ENCODE data around the gene KIF26B.
A peak's percentile ranks its signal among the peaks of the same experiment; 100 is the strongest.
"Not testable (repeated sequence)": the region's sequence is repeated elsewhere in the genome, so short reads cannot be mapped to it uniquely, and the experiment has no call there.

The KIF26B gene

DNA sequence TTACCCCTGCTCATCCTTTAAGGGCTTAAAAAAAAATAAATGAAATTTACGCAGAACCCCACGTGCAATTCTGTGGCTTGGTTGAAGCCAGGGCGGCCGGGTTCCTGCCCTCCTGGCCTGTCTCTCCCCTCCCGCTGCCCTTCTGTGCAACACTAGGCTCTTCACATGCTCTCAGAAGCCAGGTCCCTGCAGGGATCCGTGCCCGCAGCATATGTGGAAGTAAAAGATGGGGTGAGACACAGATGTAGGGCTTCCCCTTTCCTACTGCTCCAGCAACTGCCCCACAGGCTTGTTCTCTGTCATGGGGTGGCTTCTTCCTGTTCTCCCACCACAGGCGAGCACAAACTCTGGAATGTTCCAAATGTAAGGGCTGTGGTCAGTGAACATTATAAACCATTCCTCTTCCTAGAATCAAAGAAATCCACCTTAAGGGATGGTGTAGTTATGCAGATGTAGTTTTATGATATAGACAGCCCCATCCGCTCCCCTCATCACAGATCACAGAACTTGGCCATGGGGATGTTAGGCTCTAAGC is 535.4 kb downstream of the KIF26B start:
- no peak for DNase-seq

DNA sequence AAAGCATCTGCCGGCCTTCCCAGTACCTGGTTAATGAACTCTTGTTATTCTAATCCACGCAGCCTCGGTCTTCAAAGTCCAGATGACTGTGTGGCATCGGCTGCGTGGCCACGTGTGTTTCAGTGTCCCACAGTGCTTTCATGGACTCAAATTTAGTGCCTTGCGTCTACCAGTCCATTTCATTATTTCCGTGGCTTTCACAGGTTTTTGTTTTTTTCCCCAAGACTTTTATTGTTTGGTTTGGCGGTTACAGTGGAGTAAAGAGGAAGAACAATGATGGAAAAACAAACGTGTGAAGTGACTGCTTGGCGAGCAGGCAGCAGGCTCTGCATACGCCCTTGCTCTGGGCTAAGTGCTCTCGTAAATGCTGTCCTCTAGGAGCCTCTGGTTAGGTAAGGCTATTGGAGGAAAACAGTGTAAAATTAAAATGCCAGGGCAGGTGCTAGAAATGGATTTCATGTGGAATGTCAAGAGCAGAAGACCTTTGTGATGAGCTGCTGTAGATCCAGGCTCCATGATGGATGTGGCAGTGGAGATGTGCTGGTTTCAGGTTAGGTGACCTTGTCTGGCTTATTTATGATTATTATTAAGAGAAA is 536.3 kb downstream of the KIF26B start:
- DNase-seq, result no peak

DNA sequence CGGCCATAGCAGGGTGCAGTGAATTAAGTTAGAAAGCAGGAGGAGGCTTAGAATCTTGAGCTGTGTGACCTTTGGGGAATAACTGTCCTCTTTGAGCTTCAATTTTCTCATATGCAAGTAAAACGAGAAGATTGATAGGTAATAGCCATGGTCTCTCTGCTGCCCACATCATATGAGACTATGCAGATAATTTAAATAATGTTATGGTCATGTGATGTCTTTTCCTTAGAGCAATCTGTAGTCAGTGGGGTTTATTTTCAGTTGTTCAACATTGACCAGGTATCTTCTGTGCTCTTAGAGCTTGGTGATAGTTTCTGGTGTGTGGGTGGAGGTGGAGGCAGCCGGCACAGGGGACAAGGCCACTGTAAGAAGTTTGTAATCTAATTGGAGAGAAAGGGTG is 537.1 kb downstream of the KIF26B start:
- no peak for DNase-seq

DNA sequence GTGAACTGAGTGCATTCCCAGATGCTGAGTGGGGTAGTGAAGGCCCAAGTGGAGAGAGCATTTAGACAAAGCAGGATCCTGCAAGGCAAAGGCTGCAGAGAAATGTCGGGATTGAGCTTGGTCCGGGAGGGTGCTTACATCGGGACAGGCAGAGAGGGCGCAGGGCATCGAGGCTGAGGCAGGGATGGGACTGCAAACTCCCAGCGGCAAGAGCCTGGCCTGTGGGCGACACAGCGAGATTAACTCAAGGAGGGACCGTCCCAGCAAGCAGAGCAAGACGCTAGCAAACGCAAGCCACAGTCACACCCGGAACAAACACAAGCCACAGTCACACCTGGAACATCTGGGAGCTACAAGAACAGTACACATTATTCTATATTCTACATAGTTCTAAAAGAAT is 537.5 kb downstream of the KIF26B start:
- DNase-seq, result no peak

DNA sequence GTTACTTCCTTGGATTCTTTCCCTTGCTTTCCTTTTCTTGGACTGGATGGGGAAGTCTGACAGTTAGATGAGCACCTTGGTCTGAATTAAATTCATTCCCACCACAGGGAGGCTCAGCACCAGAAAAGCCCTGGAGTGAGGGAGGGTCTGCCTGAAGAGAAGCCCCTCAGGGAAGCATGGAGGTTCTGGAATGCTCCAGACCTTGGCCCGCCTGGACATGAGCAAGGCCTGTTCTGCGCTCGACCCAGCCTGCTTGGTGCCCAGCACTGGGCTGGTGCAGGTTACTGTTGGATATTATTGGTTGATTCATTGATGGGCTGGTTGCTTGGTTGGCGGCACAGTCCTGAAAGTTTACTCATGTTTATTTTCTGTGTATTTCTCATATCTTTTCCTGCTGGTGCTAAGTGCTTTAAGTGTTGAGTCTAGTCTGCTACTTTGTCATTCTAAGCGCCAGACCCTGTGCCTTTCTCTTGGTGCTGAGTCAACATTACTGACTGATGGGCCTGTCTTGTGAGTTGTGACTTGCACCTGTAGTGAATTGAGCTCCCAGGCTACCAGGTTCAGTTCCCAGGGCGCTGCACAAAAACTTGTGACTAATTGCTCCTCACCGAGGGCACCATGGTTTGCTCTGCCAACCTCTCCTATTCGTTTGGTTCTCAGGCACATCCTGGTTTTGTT is 538.5 kb downstream of the KIF26B start:
- DNase-seq, result no peak

DNA sequence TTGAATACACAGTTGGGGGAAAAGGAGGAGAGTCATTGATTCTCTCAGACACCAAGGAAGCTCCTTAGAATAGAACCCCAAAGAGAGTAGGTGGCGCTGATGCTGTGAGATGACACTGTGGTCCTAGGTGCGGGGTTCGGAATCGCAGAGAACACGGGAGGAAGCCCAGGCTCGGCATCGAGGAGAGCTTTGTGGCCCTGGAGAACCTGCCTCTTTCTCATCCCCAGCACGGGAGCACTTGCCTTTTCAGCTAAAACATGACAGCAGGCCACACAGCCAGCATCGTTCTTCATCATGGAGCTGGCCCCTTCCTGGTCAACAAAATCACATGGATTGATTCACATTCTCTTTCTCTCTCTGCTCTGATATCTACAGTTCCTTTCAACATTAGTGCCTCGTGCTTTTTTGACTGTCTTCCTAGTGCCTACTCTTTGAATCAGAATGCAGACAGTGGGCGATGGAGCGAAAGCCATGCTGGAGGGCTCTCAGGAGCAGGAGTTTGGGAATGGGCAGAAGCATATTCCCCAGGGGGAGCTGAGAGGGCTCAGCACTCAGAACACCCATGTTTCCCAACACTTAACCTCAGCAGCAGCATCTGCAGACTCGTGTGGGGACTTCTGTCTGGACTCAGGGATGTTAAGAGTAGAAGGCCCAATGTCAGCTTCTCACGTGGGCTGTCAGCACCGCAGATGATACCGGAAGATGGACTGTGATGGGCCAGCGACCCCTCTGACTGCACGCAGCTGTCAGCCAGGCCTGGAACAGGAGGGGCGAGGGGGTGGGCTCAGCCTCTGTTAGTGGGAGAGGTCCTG is 539.4 kb downstream of the KIF26B start:
- DNase-seq, result no peak

DNA sequence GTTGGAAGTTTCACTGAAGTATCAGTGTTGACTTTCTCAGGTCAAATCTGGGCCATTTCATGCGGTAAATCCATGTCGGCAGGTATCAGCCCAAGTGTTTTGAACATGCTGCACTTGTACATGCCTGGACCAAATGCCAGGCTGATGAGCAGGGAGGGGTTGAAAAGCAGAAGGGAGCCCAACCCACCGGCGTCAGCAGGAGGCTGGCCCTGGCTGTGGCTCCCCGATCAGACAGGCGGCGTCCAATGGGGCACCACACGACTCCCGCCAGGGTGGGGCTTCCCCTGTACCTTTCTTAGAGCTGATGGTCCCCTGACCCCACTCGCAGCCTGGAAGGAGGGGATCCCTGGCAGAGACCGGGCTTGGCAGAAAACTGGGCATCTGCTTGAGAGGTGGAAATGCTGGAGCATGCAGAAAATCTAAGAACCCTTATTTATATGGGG is 540.0 kb downstream of the KIF26B start:
- DNase-seq, result no peak

DNA sequence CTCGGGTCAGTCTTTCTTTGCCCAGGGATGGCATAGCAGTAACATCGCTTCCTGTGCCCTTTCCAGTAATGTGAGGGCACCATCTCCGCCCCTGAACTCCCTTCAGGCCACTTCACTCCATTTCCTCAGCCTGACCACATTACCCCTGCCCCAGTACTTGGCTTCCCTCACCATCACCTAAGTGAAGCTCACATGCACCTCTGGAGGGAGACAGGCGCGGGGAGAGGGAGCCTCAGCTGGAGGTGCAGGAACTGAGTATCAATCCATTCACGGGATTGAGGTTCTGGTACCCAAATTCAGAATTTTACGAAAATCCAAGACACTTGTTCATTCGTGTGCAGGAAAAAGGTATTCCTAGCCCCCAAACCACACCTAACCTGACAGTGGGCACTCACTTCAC is 540.4 kb downstream of the KIF26B start:
- no peak for DNase-seq

- DNase-seq, result not testable (repeated sequence)
These were observed 540.9 kb downstream of the KIF26B start for GRCh38 chr1:245695701-245696100.

- no peak for DNase-seq
These were observed 543.3 kb downstream of the KIF26B start for GRCh38 chr1:245698116-245698515.

DNA sequence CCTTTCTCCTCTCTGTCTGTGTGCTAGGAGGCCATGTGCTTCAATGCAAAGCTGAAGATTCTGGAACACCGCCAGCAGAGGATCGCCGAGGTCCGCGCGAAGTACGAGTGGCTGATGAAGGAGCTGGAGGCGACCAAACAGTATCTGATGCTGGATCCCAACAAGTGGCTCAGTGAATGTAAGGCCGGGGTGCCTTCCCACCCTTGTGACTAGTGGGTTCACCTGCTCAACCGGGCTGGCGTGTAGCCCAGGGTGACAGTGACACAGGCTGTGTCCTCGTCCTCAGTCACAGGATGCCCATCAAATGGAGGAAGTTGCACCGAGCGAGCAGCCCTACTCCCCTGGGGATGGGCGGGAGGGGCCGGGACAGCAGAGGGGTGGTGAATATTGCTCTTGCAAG is 544.1 kb downstream of the KIF26B start:
- DNase-seq, result no peak

DNA sequence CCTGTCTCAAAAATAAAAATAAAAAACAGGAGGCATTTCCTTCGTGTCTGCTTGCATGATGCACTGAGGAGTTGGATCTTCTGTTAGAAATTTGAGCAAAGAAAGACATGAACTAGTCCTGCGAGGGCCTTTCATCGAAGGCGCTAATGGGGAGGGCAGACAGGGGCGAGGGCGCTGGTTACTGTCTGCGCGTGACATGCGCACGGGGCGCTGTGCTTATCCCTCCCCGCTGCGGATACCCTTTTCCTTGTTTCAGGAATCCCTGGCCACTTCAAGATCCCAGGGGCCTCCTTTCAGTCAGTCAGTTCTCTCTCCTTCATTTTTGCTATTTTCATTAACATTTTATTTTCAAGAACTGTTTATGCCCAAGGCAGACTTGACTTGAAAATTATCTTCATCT is 545.8 kb downstream of the KIF26B start:
- no peak for DNase-seq

DNA sequence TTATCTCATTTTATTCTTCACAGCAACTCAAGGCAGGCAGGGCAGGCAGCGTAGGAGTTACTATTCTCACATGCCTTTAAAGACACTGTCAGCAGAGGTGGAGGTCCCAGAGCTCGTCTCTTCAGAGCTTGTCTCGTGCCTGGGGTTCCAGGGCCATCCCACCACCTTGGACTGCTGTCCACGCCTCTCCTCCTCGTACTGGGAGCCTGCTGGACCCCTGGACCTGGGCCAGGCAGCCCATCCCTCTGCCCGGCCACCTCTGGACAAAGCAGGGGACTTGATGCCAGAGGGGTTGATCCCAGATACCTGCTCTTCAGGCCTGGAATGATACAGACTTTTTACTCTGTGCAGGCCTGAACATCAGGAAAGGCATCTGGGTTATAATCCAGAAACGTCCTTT is 546.8 kb downstream of the KIF26B start:
- DNase-seq, result no peak

GRCh38 chr1:245702346-245702745 is 547.6 kb downstream of the KIF26B start:
- no peak for DNase-seq

GRCh38 chr1:245704341-245704740 is 549.6 kb downstream of the KIF26B start:
- DNase-seq, result no peak

- peak; percentile 12 for DNase-seq
These were observed 550.0 kb downstream of the KIF26B start for GRCh38 chr1:245704765-245705164.

DNA sequence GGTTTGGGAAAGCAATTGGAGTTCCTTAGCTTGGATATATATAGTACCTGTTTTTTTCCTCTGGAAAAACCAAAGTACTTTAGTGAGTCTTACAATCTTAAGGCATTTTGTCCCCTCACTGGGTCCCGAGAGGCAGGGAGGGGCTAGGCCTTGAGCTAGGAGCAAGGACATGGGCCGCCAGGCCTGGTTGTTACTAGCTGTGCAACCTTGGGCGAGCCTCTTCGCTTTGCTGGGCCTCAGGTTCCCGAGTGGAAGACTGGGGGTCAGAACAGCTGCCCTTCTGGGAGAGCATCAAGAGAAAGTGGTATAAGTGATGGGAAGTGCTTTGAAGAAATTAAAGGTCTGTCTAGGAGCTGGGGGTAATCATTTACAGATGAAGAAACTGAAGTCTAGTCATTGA is 553.2 kb downstream of the KIF26B start:
- no peak for DNase-seq

DNA sequence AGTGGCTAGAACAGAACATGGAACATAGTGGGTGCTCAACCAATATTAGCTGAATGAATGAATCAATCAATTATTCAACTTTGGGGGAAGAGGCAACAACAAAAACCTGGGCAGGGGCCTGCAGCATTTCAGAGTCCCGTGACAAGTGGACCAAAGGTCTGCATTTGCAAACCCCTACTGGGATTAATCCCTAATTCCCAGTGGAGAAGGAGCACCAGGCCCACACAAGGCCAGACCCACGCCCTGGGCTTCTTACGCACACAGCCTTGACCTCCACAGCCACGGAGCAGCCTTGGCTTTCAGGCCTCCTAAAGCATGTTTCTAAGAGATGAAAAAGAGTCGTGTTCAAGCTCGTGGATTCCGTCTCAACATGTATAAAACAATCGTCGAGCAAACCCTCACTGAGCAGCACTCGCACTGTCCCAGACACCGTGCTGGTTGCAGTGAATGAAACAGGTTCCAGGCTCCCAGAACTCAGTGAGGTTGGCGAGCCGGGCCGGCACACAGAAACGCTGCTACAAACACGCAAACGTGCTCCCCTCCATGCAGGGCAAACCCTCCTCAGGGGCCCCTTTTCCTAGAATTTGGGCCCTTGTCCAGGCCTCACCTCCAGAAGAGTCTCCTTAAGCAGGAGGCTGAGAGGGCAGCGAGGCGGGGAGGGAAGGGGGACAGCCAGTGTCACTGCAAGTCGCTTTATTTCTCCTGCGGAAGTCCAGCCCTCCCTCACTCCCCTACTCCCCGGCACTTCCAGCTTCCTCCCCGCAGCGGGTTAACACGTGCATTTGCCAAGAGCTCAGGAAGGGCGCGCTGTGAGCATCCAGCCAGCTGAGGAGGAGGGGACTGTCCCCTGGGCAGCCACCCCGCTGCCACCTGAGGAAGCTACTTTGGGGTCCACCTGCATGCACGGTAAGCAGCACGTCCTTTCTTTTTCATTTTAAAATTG is 556.4 kb downstream of the KIF26B start:
- DNase-seq, result no peak

DNA sequence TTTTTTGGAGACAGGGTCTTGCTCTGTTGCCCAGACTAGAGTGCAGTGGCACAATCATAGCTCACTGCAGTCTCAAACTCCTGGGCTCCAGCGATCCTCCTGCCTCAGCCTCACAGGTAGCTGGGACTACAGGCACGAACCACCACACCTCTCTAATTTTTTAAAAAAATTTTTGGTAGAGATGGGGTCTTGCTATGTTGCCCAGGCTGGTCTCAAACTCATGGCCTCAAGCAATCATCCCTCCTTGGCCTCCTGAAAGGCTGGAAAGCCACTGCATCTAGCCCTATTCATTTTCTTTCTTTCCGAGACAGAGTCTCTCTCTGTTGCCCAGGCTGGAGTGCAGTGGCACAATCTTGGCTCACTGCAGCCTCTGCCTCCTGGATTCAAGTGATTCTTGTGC is 559.2 kb downstream of the KIF26B start:
- not testable (repeated sequence) for DNase-seq

DNA sequence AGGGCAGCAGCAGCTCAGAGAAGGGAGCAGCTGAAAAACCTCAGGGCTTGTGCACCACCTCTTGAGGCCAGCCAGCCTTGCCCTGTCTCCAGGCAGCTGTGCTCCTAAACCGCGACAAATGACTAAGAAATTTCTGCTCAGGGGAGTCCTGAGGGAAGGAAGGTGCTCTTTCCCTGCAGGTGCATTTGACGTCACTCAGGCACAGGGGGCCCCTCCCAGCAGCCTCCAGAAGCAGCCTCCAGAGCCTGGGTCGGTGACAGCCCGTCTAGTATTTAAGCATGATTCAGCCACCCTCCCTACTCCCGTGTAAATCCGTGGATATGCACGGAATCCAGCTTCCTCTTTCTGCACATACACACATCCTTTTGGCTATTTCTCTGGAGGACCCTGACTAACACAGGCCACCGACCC is 560.5 kb downstream of the KIF26B start:
- DNase-seq, result peak; percentile 86

DNA sequence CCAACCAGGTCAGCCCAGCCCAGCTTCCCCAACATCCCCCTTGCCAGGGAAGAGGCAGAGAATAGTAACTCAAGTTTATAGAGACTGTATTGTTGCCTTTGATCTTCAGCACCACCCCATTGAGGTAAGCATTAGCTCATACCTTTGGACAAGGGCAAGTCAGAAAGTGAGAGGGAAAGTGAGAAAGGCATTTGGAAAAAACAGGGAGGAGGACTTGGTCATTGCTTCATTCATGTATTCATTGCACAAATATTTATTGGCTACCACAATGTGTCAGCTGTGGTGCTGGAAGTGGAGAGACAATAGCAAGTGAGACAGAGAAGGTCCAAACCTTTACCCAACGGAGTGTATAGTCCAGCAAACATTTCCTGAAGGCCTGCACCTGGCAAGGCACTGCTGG is 561.2 kb downstream of the KIF26B start:
- DNase-seq, result peak; percentile 96

GRCh38 chr1:245716561-245716960 is 561.8 kb downstream of the KIF26B start:
- DNase-seq, result peak; percentile 69

DNA sequence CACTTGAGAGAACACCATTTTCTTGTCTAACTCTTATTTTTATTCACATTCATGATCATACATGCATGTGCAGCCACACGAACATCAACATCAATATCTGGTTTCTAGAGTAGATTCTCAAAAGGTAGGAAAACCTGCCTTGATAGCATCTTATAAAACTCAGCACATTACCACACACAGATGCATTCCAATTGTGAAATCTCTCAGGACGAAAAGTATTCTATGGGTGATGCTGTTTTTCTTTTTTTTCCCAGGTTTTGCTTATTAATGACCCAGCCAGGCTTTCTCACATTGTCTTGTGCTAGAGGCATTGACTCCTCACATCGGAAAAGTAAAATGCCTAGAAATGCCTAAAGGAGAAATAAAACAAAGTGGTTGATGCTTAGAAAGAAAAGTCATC is 562.8 kb downstream of the KIF26B start:
- DNase-seq, result peak; percentile 6
